ENCODE measurements around the gene PLCL2. TPM values are rescaled to one million over a fixed set of nuclear protein-coding genes. Genes with fewer than 3 reads are reported as not detected.

Gene PLCL2
- total RNA-seq: 2.9 and 4.9 TPM in 2 replicates

GRCh38 chr3:16884748-16885592 is at the start of gene PLCL2:
TSS of gene PLCL2 (plus strand) at chr3:16884955. CDS start at chr3:16885040, 85 bp downstream.

